GM19455 (cell line): ENCODE measurements around the gene BACE1.
"Not testable (repeated sequence)": the region's sequence is repeated elsewhere in the genome, so short reads cannot be mapped to it uniquely, and the experiment has no call there.

Experiments used
- ATAC-seq: cut with Tn5 transposase; IDR thresholded peaks from one replicate; pipeline ENCODE4 v1.9.1; 2021; ENCODE audit not compliant: unreplicated experiment

The BACE1 gene

GRCh38 chr11:117316197-117316961, at the start of gene BACE1:
Gene BACE1, minus strand, starts transcription at chr11:117316256. Its CDS starts 461 bp downstream, at chr11:117315795.
- no peak for ATAC-seq

- no peak for ATAC-seq
Measured at GRCh38 chr11:117361432-117361831, 45.4 kb upstream of the BACE1 start.

GRCh38 chr11:117356126-117356890, 40.3 kb upstream of the BACE1 start:
- no peak for ATAC-seq

- ATAC-seq: no peak
Measured at GRCh38 chr11:117354550-117354949, 38.5 kb upstream of the BACE1 start.

GRCh38 chr11:117345039-117345438, 29.0 kb upstream of the BACE1 start:
- ATAC-seq: no peak

- ATAC-seq: no peak
Measured at GRCh38 chr11:117337076-117337475, 21.0 kb upstream of the BACE1 start.

- ATAC-seq: no peak
Measured at GRCh38 chr11:117335399-117335798, 19.3 kb upstream of the BACE1 start.

GRCh38 chr11:117334896-117335295, 18.8 kb upstream of the BACE1 start:
- ATAC-seq: no peak

- ATAC-seq: no peak
Measured at GRCh38 chr11:117333917-117334316, 17.9 kb upstream of the BACE1 start.

GRCh38 chr11:117332843-117333242, 16.8 kb upstream of the BACE1 start:
- ATAC-seq: no peak

GRCh38 chr11:117328375-117329010, 12.4 kb upstream of the BACE1 start:
- peak; percentile 9 for ATAC-seq

GRCh38 chr11:117327567-117328374, 11.7 kb upstream of the BACE1 start, which contains the start of gene CEP164:
Gene CEP164, plus strand, starts transcription at chr11:117327854. Its CDS starts 10,733 bp downstream, at chr11:117338587.
- peak; percentile 94 for ATAC-seq

- ATAC-seq: not testable (repeated sequence)
Measured at GRCh38 chr11:117327255-117327566, 11.2 kb upstream of the BACE1 start.

- ATAC-seq: no peak
Measured at GRCh38 chr11:117319214-117319840, 3.3 kb upstream of the BACE1 start.

GRCh38 chr11:117318738-117319137, 2.7 kb upstream of the BACE1 start:
- no peak for ATAC-seq

- ATAC-seq: no peak
Measured at GRCh38 chr11:117315285-117316196, 515 bp downstream of the BACE1 start.

GRCh38 chr11:117314840-117315239, 1.2 kb downstream of the BACE1 start:
- no peak for ATAC-seq

- no peak for ATAC-seq
Measured at GRCh38 chr11:117313828-117314768, 2.0 kb downstream of the BACE1 start.
